Neural cell (in vitro differentiated cells): Measurements from ENCODE around the gene CYP4B1. TPM values are rescaled to one million over a fixed set of nuclear protein-coding genes. Genes with fewer than 3 reads are reported as not detected.
"Not testable (repeated sequence)": the region's sequence is repeated elsewhere in the genome, so short reads cannot be mapped to it uniquely, and the experiment has no call there.

Experiments used
- H2AFZ ChIP-seq: fragments of 200-600, 300-800 bp; sonication (generic), shearing (Covaris generic); 2 replicates; pipeline ENCODE4 v1.6.0; 2014; ENCODE audit warnings: low read depth, mild to moderate bottlenecking, antibody characterized with exemption, low read length, moderate library complexity
- H3F3A ChIP-seq: fragments of 200-600 bp; shearing (Covaris generic); 2 replicates; pipeline ENCODE4 v1.6.1; 2016; ENCODE audit warnings: mild to moderate bottlenecking, moderate library complexity, mixed read lengths, antibody characterized with exemption, low read length; ENCODE audit not compliant: insufficient read depth, poor library complexity, severe bottlenecking
- H3K27ac ChIP-seq: fragments of 200-600, 300-800 bp; sonication (generic), shearing (Covaris generic); 2 replicates; pipeline ENCODE4 v1.5.1; 2014; ENCODE audit warnings: mild to moderate bottlenecking, low read length, moderate library complexity
- H3K27me3 ChIP-seq: fragments of 300-800, 200-600 bp; sonication (generic), shearing (Covaris generic); 2 replicates; pipeline ENCODE4 v1.6.0; 2014; ENCODE audit warnings: mild to moderate bottlenecking, low read depth, low read length, moderate library complexity; ENCODE audit not compliant: insufficient read depth
- H3K36me3 ChIP-seq: fragments of 300-800, 200-600 bp; sonication (generic), shearing (Covaris generic); 2 replicates; pipeline ENCODE4 v1.5.1; 2014; ENCODE audit warnings: mild to moderate bottlenecking, antibody characterized with exemption, low read length, moderate library complexity; ENCODE audit not compliant: insufficient read depth
- H3K4me2 ChIP-seq: fragments of 300-800, 200-600 bp; sonication (generic), shearing (Covaris generic); 2 replicates; pipeline ENCODE4 v1.6.0; 2014; ENCODE audit warnings: mild to moderate bottlenecking, low read length
- H3K4me3 ChIP-seq: fragments of 300-800, 200-600 bp; sonication (generic), shearing (Covaris generic); 2 replicates; pipeline ENCODE4 v1.5.1; 2014; ENCODE audit warnings: mild to moderate bottlenecking, low read length, moderate library complexity
- H3K79me2 ChIP-seq: fragments of 200-600 bp; shearing (Covaris generic); replicated peaks from 2 replicates; pipeline ENCODE4 v1.6.0; 2014; ENCODE audit warnings: mild to moderate bottlenecking, low read length, moderate library complexity; ENCODE audit not compliant: insufficient read depth
- H3K9ac ChIP-seq: fragments of 300-800, 200-600 bp; sonication (generic), shearing (Covaris generic); 2 replicates; pipeline ENCODE4 v1.6.1; 2016; ENCODE audit warnings: mild to moderate bottlenecking, low read length, mixed read lengths
- H3K9me2 ChIP-seq: fragments of 200-600 bp; shearing (Covaris generic); 2 replicates; pipeline ENCODE4 v1.6.1; 2016; ENCODE audit warnings: mild to moderate bottlenecking, low read length, mixed read lengths; ENCODE audit not compliant: insufficient read depth
- H3K9me3 ChIP-seq: fragments of 200-600, 300-800 bp; sonication (generic), shearing (Covaris generic); 2 replicates; pipeline ENCODE4 v1.6.1; 2016; ENCODE audit warnings: mild to moderate bottlenecking, mixed run types, low read length, moderate library complexity, mixed read lengths
- H4K20me1 ChIP-seq: fragments of 200-600 bp; shearing (Covaris generic); 2 replicates; pipeline ENCODE4 v1.6.1; 2016; ENCODE audit warnings: mild to moderate bottlenecking, mixed run types; ENCODE audit not compliant: insufficient read depth
- EP300 ChIP-seq: fragments of 450-650 bp; conservative IDR thresholded peaks from 2 replicates; pipeline ENCODE4 v1.6.1; 2014; ENCODE audit warnings: antibody characterized with exemption, mild to moderate bottlenecking, moderate library complexity; ENCODE audit not compliant: poor library complexity, severe bottlenecking
- EZH2 ChIP-seq: fragments of 200-600, 300-800 bp; shearing (Covaris generic), sonication (generic); IDR thresholded peaks from 2 replicates; pipeline ENCODE4 v1.6.1; 2014; ENCODE audit warnings: antibody characterized with exemption, low read length, borderline replicate concordance, mild to moderate bottlenecking; ENCODE audit not compliant: insufficient read depth, poor library complexity, severe bottlenecking
- MXI1 ChIP-seq: fragments of 450-650 bp; conservative IDR thresholded peaks from 2 replicates; pipeline ENCODE4 v1.6.1; 2014; ENCODE audit warnings: antibody characterized with exemption, mild to moderate bottlenecking; ENCODE audit not compliant: poor library complexity, severe bottlenecking
- POLR2AphosphoS5 ChIP-seq: IDR thresholded peaks from 2 replicates; pipeline ENCODE4 v1.6.1; 2012
- RAD21 ChIP-seq: fragments of 450-650 bp; conservative IDR thresholded peaks from 2 replicates; pipeline ENCODE4 v1.6.1; 2014; ENCODE audit warnings: antibody characterized with exemption, mild to moderate bottlenecking, moderate library complexity
- SMC3 ChIP-seq: fragments of 450-650 bp; conservative IDR thresholded peaks from 2 replicates; pipeline ENCODE4 v1.6.1; 2014; ENCODE audit warnings: antibody characterized with exemption, mild to moderate bottlenecking, moderate library complexity; ENCODE audit not compliant: poor library complexity
- TAF1 ChIP-seq: IDR thresholded peaks from 2 replicates; pipeline ENCODE4 v1.6.1; 2012; ENCODE audit warnings: low read depth
- polyA plus RNA-seq: library from polyadenylated mRNA; depleted of rRNA; stranded (reverse); fragments of >200 nt; gene quantifications from 2 replicates; pipeline ENCODE4 v1.2.3, GENCODE V29; 2014
- TF ChIP-seq, protein P1 (sequence below): IDR thresholded peaks from 2 replicates; pipeline ENCODE4 v1.6.1; 2012; ENCODE audit warnings: borderline replicate concordance
- TF ChIP-seq, protein P2 (sequence below): fragments of 450-650 bp; IDR thresholded peaks from 2 replicates; pipeline ENCODE4 v1.5.1; 2014; ENCODE audit warnings: antibody characterized with exemption, mild to moderate bottlenecking, moderate library complexity; ENCODE audit not compliant: poor library complexity, severe bottlenecking

CYP4B1 gene
- polyA plus RNA-seq, 1 donor from 2014 or later, result not detected

- not testable (repeated sequence) for H3K9me2 ChIP-seq, H3K27me3 ChIP-seq, H3K9ac ChIP-seq, H3K79me2 ChIP-seq, H3K4me2 ChIP-seq, H3K27ac ChIP-seq, H3F3A ChIP-seq, H3K9me3 ChIP-seq, H2AFZ ChIP-seq, H3K4me3 ChIP-seq, H3K36me3 ChIP-seq, H4K20me1 ChIP-seq
These were observed 58.8 kb downstream of the CYP4B1 start for GRCh38 chr1:46857660-46858065.

- no peak overlapping the region for H3K4me2 ChIP-seq
These were observed 63.5 kb downstream of the CYP4B1 start for GRCh38 chr1:46862348-46862747.

More at GRCh38 chr1:46862348-46862747, 63.5 kb downstream of the CYP4B1 start:
- Histone ChIP-seq H4K20me1 (no peaks in the 10 kb centered on the region), H2AFZ (no peak overlapping the region), H3K4me3 (no peak overlapping the region), H3K9me2 (no peaks in the 10 kb centered on the region), H3K9me3 (no peaks in the 10 kb centered on the region), H3K79me2 (no peaks in the 10 kb centered on the region), H3F3A (no peaks in the 10 kb centered on the region), H3K27ac (no peak overlapping the region), H3K27me3 (no peaks in the 10 kb centered on the region), H3K9ac (no peak overlapping the region), H3K36me3 (no peaks in the 10 kb centered on the region)
- TF ChIP-seq EP300 (no peak), TAF1 (no peak), RAD21 (no peak), SMC3 (no peak), MXI1 (no peak), POLR2AphosphoS5 (no peak), EZH2 (no peak)
- TF ChIP-seq, protein P1, sequence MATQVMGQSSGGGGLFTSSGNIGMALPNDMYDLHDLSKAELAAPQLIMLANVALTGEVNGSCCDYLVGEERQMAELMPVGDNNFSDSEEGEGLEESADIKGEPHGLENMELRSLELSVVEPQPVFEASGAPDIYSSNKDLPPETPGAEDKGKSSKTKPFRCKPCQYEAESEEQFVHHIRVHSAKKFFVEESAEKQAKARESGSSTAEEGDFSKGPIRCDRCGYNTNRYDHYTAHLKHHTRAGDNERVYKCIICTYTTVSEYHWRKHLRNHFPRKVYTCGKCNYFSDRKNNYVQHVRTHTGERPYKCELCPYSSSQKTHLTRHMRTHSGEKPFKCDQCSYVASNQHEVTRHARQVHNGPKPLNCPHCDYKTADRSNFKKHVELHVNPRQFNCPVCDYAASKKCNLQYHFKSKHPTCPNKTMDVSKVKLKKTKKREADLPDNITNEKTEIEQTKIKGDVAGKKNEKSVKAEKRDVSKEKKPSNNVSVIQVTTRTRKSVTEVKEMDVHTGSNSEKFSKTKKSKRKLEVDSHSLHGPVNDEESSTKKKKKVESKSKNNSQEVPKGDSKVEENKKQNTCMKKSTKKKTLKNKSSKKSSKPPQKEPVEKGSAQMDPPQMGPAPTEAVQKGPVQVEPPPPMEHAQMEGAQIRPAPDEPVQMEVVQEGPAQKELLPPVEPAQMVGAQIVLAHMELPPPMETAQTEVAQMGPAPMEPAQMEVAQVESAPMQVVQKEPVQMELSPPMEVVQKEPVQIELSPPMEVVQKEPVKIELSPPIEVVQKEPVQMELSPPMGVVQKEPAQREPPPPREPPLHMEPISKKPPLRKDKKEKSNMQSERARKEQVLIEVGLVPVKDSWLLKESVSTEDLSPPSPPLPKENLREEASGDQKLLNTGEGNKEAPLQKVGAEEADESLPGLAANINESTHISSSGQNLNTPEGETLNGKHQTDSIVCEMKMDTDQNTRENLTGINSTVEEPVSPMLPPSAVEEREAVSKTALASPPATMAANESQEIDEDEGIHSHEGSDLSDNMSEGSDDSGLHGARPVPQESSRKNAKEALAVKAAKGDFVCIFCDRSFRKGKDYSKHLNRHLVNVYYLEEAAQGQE, result no peak
- TF ChIP-seq, protein P2, sequence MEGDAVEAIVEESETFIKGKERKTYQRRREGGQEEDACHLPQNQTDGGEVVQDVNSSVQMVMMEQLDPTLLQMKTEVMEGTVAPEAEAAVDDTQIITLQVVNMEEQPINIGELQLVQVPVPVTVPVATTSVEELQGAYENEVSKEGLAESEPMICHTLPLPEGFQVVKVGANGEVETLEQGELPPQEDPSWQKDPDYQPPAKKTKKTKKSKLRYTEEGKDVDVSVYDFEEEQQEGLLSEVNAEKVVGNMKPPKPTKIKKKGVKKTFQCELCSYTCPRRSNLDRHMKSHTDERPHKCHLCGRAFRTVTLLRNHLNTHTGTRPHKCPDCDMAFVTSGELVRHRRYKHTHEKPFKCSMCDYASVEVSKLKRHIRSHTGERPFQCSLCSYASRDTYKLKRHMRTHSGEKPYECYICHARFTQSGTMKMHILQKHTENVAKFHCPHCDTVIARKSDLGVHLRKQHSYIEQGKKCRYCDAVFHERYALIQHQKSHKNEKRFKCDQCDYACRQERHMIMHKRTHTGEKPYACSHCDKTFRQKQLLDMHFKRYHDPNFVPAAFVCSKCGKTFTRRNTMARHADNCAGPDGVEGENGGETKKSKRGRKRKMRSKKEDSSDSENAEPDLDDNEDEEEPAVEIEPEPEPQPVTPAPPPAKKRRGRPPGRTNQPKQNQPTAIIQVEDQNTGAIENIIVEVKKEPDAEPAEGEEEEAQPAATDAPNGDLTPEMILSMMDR, result no peak

Other genes starting within 250 kb of the CYP4B1 start
- not detected in 2 replicates for gene KNCN, start 247.4 kb upstream of the CYP4B1 start, polyA plus RNA-seq
- gene MKNK1, start 194.8 kb upstream of the CYP4B1 start, polyA plus RNA-seq, result 9.6 and 9.9 TPM in 2 replicates
- 0.41 and 1.2 TPM in 2 replicates for gene MOB3C, start 182.2 kb upstream of the CYP4B1 start, polyA plus RNA-seq
- gene ATPAF1, start 130.7 kb upstream of the CYP4B1 start, polyA plus RNA-seq, result 80.7 and 88.4 TPM in 2 replicates
- not detected in 2 replicates for gene TEX38, start 127.2 kb upstream of the CYP4B1 start, polyA plus RNA-seq
- gene EFCAB14, start 79.9 kb upstream of the CYP4B1 start, polyA plus RNA-seq, result 7.6 and 8.0 TPM in 2 replicates
- 1.6 TPM in 1 of 2 replicates, not detected in the other for gene CYP4A11, start 142.4 kb downstream of the CYP4B1 start, polyA plus RNA-seq
- gene CYP4X1, start 224.6 kb downstream of the CYP4B1 start, polyA plus RNA-seq, result 20.7 and 22.8 TPM in 2 replicates